GM21367 (cell line): Measurements from ENCODE around the gene EGFLAM.
A peak's percentile ranks its signal among the peaks of the same experiment; 100 is the strongest.

Experiments
- ATAC-seq: cut with Tn5 transposase; IDR thresholded peaks from one replicate; pipeline ENCODE4 v1.9.1; 2021; ENCODE audit not compliant: unreplicated experiment

The EGFLAM gene

DNA sequence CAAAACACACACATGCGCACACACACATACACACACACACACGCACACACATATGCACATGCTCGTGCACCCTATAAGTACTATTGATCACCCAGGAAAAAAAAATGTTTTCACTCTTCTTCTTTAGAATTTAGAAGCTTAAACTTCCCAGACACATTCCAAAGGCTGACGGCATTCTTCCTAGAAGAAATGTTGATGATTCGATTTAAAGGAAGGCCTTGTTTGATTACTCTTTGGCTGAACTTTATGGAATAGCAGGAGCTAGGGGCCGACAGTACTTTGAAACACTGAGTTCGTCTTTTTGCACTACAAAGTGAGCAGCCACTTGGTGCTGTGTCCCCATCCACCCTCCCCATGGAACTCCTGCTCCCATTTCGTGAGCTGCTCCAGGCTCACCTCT, 113.2 kb downstream of the EGFLAM start:
- no peak for ATAC-seq

GRCh38 chr5:38373743-38374142, 115.4 kb downstream of the EGFLAM start:
- ATAC-seq = no peak

- ATAC-seq = no peak
Measured at GRCh38 chr5:38375423-38375822, 117.1 kb downstream of the EGFLAM start.

DNA sequence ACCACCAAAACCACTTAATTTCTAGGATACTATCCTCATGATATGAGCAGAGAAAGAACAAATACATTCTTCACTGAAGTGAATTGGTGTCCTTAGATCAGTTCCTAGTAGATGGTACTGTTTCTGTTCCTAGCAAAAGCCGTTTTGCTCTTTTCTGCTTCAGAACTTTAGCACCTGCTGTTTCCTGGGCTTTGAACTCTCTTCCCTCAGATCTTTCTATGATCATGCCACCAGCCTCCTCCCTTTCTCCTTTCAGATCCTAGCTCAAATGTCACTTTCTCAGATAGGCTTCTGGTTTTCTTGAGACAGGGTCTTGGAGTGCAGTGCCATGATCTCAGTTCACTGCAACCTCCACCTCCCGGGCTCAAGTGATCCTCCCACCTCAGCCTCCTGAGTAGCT, 118.0 kb downstream of the EGFLAM start:
- no peak for ATAC-seq

GRCh38 chr5:38378579-38378978, 120.2 kb downstream of the EGFLAM start:
- no peak for ATAC-seq

DNA sequence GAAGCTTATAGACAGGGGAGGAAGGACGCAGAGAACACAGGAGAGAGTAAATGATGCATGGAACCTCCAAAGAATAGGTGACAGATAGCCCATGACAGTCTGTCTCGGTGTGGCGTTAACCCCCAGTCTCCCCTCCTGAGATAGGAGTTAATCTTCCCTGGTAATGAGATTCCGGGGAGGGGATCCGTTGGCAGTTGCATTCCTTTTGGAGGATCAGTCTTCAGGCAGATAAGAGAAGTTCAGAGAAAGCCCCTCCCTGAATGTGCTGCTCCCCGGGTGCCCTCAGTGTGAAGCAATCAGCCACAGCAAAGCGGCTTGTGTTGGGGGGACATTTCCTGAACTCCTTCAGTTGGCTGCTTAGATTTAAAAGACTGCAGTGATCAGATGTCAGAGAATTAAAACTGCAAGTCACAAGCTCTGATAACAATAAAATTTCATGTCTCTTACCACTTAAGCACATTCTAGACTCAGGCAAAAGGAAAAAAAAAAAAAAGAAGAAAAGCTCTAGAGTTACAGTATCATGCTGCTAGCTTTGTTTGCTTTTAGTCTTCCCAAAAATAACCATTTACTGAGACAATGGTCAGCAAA, 121.1 kb downstream of the EGFLAM start:
- ATAC-seq = no peak

GRCh38 chr5:38380537-38380936, 122.2 kb downstream of the EGFLAM start:
- ATAC-seq = no peak

GRCh38 chr5:38381361-38381760, 123.0 kb downstream of the EGFLAM start:
- no peak for ATAC-seq

- ATAC-seq = peak; percentile 98
Measured at GRCh38 chr5:38382898-38383297, 124.5 kb downstream of the EGFLAM start.

GRCh38 chr5:38383701-38384100, 125.3 kb downstream of the EGFLAM start:
- ATAC-seq = no peak

DNA sequence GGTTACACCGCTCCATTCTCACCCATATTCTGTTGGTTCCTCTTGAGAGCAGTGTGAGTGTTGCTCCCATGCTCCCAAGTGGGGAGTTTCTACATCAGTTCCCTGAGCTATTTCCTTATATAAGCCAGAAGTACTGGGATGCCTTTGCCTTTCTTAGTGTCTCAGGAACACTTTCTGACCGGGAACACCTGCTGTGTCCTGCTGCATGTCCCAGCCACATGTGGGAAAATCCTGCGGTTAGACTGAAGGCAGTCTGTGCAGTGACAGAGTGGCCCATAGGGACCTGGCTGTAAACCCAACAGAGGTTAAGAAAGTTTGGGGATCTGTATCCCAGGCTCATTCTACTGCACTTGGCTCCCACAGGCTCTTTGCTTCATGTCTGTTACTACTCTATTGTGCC, 126.0 kb downstream of the EGFLAM start:
- ATAC-seq = no peak

DNA sequence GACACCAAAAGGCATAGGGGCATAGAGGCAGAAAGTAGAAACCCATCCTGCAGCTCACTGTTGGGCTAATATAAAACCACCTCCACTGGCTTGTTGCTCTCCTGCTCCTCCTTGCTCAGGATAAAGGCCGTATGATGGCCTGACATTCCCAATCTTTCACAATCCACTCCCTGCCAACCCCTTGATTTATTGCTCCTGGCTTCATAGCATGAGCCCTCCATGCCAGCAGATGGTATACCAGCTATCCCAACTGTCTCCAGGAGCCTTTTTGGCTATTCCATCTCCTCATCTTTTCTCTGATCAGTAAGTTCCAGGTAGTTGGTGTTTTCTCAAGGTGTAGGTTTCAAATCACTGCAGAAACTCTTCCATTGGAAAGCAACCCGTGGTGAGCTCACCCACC, 128.8 kb downstream of the EGFLAM start:
- ATAC-seq = no peak

DNA sequence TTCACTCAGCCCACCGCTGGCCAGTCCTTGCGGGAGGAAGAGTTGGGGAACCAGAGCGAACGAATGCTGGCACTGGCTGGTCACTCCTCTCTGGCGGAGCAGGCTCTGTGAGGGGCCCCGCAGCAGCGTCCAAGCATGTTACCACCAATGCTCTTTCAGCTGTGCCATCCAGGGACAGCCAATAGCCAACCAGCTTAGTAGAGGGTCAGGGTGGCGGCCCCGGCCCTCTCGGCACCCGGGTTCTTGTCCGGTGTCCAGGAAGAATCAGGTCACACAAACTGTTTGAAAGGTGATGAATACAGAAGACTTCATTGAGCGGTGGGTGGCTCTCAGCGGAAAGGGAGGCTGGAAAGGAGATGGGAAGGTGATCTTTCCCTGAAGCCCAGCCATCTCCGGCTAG, 135.3 kb downstream of the EGFLAM start:
- no peak for ATAC-seq

DNA sequence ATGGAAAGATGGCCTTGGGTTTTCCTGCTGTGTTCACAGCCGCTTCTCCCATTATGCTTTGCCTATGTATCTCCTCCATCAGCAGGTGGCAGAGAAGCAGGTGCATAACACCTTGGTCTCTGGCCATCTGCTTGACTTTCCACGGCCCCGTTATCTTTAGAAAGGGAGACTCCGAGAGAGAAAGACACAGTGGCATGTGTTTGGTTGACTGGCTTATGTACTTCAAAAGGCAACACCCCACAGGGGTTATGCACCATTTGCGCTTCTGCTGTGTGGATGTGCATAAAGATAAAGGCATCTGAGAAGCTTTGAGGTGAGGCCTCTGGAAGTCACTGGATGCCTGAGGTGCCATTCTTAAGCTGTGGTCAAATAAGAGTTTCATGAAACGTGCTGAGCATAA, 138.4 kb downstream of the EGFLAM start:
- no peak for ATAC-seq

DNA sequence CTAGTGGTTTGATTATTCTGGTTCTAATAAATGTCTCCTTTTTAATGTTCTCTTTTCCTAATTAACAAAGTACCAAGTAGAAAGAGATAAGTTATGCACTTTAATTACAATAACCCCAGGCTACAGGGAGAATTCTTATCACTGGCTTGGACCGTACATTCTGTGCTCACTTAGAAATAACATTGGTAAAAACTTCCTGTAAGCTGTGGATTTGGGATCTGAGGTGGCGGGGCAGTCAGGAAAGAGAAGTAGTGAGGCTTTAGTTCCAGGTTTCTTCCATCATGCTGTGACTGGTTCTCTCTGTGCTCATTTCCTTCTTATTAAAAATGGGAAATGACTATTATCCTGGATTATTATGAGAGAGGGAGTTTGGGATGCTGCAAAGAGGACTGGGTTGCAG, 142.0 kb downstream of the EGFLAM start:
- no peak for ATAC-seq

- ATAC-seq = no peak
Measured at GRCh38 chr5:38401145-38401544, 142.8 kb downstream of the EGFLAM start.

GRCh38 chr5:38403406-38403805, 145.0 kb downstream of the EGFLAM start:
- ATAC-seq = no peak

DNA sequence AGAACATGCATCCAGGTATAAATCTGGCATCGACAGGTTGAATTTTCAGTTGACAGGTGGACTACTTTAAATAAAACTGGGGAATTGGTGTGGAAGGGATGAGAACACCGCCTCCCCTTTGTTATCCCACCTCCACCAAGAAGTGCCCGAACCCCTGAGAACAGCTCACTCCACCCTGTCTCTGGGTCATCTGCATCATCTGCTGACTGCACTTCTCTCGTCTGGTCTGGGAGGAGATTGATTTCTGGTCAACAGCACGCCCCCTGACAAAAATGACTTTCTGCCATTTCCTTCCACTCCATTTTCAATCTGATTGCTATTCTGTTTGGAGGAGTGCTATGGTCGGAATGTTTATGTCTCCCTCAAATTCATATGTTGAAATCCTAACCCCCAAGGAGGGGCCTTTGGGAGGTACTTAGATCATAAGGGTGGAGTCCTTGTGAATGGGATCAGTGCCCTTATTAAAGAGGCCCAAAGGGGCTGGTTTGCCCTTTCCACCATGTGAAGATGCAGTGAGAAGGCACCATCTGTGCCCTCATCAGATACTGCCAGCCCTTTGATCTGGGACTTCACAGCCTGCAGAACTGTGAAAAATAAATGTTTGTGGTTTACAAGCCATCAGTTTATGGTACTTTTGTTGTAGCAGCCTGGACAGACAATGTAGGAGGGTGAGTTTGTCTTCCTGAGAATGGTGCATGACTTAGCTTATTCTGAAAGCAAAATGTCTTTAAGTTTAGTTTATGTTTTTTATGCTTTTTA, 145.7 kb downstream of the EGFLAM start:
- ATAC-seq = no peak

DNA sequence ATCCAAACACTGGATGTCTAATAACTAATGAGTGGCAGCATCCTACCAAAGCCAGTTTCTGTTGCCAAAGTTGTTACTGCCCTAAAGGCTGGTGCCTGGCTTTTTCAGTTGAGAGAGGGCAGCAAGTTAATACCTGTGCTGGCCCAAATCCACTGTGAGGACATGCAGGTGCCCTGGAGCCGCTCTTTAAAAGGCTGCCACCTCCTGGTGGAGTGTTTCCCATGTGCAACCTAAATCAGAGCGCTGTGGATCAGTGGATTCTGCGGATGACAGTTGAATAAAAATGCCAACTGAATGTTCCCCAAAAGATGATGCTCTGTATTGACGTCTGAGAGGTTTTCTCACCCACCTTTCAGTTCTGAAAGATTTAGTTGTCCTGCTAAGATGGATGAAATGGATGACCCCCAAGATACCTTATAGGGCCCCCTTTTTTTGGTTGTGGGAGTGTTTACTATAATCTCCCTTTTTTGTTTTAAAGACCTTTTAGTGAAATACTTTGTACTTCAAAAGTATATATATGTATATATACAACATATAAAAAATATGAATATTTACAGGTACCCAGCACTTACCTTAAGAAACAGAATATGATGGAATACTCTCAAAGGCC, 146.4 kb downstream of the EGFLAM start:
- ATAC-seq = no peak

DNA sequence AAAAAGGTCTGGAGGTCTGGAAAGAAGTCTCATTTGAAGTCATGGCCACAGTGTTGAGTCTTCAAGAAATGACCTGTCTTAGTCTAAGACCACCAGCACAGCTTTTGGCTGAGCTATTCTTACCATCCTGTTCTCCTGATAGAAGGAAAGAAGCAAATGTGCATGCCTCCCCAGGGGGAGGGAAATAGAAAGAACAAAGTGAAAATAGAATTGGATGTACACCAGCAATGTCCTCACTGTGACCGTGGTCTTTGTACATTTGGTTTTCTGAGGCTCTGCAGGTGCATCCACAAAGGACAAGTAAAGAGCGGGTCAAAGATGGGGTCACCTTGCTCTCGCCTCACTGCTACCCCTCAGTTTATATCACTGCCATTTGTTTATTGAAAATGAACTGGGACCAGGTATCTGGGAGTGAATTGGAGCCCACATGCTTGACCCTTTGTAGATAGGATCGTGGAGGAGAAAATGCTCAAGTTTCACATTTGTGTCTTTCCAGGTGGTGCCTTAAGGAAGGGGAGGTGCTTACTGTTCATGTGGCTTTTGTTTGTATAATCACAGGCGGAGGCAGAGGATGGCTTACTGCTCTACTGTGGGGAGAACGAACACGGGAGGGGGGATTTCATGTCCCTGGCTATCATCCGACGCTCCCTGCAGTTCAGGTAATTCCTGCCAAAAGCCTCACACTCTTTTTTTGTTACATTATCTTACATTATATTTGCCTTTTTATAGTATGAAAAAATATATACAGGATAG, 150.3 kb downstream of the EGFLAM start:
- no peak for ATAC-seq

DNA sequence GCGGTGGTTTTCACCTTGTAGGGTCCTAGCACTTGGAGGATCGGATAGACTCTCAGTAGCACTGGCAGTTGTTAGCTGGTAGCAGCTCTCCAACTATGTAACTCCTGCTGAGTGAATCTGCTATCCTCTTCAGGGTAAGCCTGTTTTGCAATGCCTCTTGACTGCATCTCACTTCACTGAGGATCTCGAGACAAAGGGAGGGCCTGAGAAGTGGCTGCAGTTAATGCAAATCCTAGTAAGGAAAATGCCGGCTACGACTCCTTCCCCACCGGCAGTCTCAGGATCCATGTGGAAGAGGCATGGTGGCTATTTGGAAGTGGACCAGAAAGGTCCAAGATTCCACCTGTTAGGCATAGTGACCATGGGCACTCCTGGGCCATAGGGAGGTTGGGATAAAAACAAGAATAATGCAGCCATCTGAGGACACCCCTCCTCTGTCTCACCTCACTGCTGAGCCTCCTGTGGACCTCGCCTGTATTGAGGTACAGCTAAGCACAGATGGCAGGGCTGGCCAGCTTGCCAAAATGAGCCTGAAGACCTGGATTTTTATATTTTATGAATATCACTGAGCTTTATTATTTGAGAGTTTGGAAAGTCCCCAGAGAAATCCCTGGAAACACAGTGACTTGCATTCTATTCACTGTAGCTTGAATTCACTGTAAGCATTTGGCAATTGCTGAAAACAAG, 152.1 kb downstream of the EGFLAM start:
- no peak for ATAC-seq
